M059J (cell line): ENCODE results near the gene ZNF605. TPM values are rescaled to one million over a fixed set of nuclear protein-coding genes. Genes with fewer than 3 reads are reported as not detected.
"Not testable (repeated sequence)": the region's sequence is repeated elsewhere in the genome, so short reads cannot be mapped to it uniquely, and the experiment has no call there.

ENCODE experiments used
- DNase-seq: peaks from one replicate; pipeline ENCODE4 v3.0.0-alpha.2; 2012; ENCODE audit warnings: low read depth
- total RNA-seq: library from RNA; depleted of rRNA; stranded (reverse); fragments of >200 nt; shearing (Covaris generic); gene quantifications from 2 replicates; pipeline ENCODE4 v1.2.3, GENCODE V29; 2014

ZNF605 gene
- total RNA-seq, 1 experiment from 2014 or later, result 6.4 TPM

GRCh38 chr12:132949936-132950837, 5.9 kb downstream of the ZNF605 start:
- no peak for DNase-seq

GRCh38 chr12:132948146-132949066, 7.7 kb downstream of the ZNF605 start:
- DNase-seq, result no peak

- no peak for DNase-seq
Measured at GRCh38 chr12:132946246-132946820, 9.8 kb downstream of the ZNF605 start.

- no peak for DNase-seq
Measured at GRCh38 chr12:132945806-132946205, 10.3 kb downstream of the ZNF605 start.

- DNase-seq, result no peak
Measured at GRCh38 chr12:132942611-132943010, 13.5 kb downstream of the ZNF605 start.

- no peak for DNase-seq
Measured at GRCh38 chr12:132941336-132941954, 14.7 kb downstream of the ZNF605 start.

GRCh38 chr12:132940071-132940719, 15.9 kb downstream of the ZNF605 start:
- DNase-seq, result no peak

- DNase-seq, result not testable (repeated sequence)
Measured at GRCh38 chr12:132938807-132939206, 17.3 kb downstream of the ZNF605 start.

- no peak for DNase-seq
Measured at GRCh38 chr12:132937476-132937875, 18.6 kb downstream of the ZNF605 start.

GRCh38 chr12:132936921-132937320, 19.2 kb downstream of the ZNF605 start:
- not testable (repeated sequence) for DNase-seq

GRCh38 chr12:132936163-132936562, 19.9 kb downstream of the ZNF605 start:
- no peak for DNase-seq

GRCh38 chr12:132926415-132926833, 29.7 kb downstream of the ZNF605 start:
- DNase-seq, result no peak

GRCh38 chr12:132925597-132926414, 30.3 kb downstream of the ZNF605 start:
- DNase-seq, result no peak

- no peak for DNase-seq
Measured at GRCh38 chr12:132924356-132924755, 31.8 kb downstream of the ZNF605 start.

GRCh38 chr12:132923356-132923909, 32.7 kb downstream of the ZNF605 start:
- DNase-seq, result no peak

- no peak for DNase-seq
Measured at GRCh38 chr12:132922676-132923075, 33.4 kb downstream of the ZNF605 start.

GRCh38 chr12:132921685-132922084, 34.4 kb downstream of the ZNF605 start:
- DNase-seq, result no peak

GRCh38 chr12:132918680-132919079, 37.4 kb downstream of the ZNF605 start:
- no peak for DNase-seq

- no peak for DNase-seq
Measured at GRCh38 chr12:132909030-132909368, 47.1 kb downstream of the ZNF605 start.
